ENCODE data around the gene SLU7.

GRCh38 chr5:160452036-160452435 is 33.2 kb upstream of the SLU7 start:
- no peak for TF ChIP-seq POLR2A (IDR thresholded peaks at IDR 0.05; ENCODE audit: low read depth, low read length)
- no peak for TF ChIP-seq SPI1 (IDR thresholded peaks at IDR 0.05; ENCODE audit: low read depth, low read length)
- TF ChIP-seq TAF1 (IDR thresholded peaks at IDR 0.05; ENCODE audit: low read depth, low read length), result no peak
- no peak for TF ChIP-seq POLR2AphosphoS5 (IDR thresholded peaks at IDR 0.05; ENCODE audit: low read depth, low read length)
